Caki2 (cell line): ENCODE measurements around the gene AASDH. TPM values are rescaled to one million over a fixed set of nuclear protein-coding genes. Genes with fewer than 3 reads are reported as not detected.

ENCODE experiments used
- DNase-seq: peaks from one replicate; pipeline ENCODE4 v3.0.0-alpha.2; 2015; ENCODE audit warnings: low read depth
- in situ Hi-C: cut with HindIII; loops from 2 replicates; pipeline ENCODE4 v1.10.0; 2016; ENCODE audit warnings: low sequenced_read_pairs, low pct_unique_long_range_greater_than_20kb, mixed read lengths
- total RNA-seq: library from RNA; depleted of rRNA; stranded (reverse); fragments of >200 nt; shearing (Covaris generic); gene quantifications from 2 replicates; pipeline ENCODE4 v1.2.3, GENCODE V29; 2014; ENCODE audit warnings: low replicate concordance

The AASDH gene
- total RNA-seq, 1 experiment from 2014 or later = 3.2 TPM

GRCh38 chr4:56326363-56326762 lies 60.9 kb downstream of the AASDH start:
- DNase-seq = no peak
- in situ Hi-C loops = no loop called here

GRCh38 chr4:56324011-56324610 lies 63.2 kb downstream of the AASDH start:
- in situ Hi-C loops = no loop called here
- no peak for DNase-seq

GRCh38 chr4:56323327-56323726 lies 64.0 kb downstream of the AASDH start:
- in situ Hi-C loops = no loop called here

GRCh38 chr4:56321251-56321650 lies 66.0 kb downstream of the AASDH start:
- no peak for DNase-seq
- in situ Hi-C loops = no loop called here

More at GRCh38 chr4:56323327-56323726, 64.0 kb downstream of the AASDH start:
- no peak for DNase-seq

- in situ Hi-C loops = no loop called here
- no peak for DNase-seq
Measured at GRCh38 chr4:56320293-56320692, 67.0 kb downstream of the AASDH start.

GRCh38 chr4:56318555-56318954 lies 68.7 kb downstream of the AASDH start:
- in situ Hi-C loops = no loop called here
- no peak for DNase-seq

GRCh38 chr4:56317749-56318148 lies 69.5 kb downstream of the AASDH start:
- no peak for DNase-seq
- in situ Hi-C loops = no loop called here

GRCh38 chr4:56316011-56316650 lies 71.2 kb downstream of the AASDH start:
- no peak for DNase-seq
- in situ Hi-C loops = no loop called here

GRCh38 chr4:56315543-56315942 lies 71.7 kb downstream of the AASDH start:
- in situ Hi-C loops = no loop called here
- no peak for DNase-seq

- no peak for DNase-seq
- in situ Hi-C loops = no loop called here
Measured at GRCh38 chr4:56315041-56315440, 72.2 kb downstream of the AASDH start.

GRCh38 chr4:56314207-56314915 lies 72.9 kb downstream of the AASDH start:
- in situ Hi-C loops = no loop called here

GRCh38 chr4:56313132-56313531 lies 74.2 kb downstream of the AASDH start:
- no peak for DNase-seq
- in situ Hi-C loops = no loop called here

More at GRCh38 chr4:56314207-56314915, 72.9 kb downstream of the AASDH start:
- no peak for DNase-seq

GRCh38 chr4:56311299-56311975 lies 75.9 kb downstream of the AASDH start:
- in situ Hi-C loops = no loop called here
- no peak for DNase-seq

GRCh38 chr4:56310401-56311125 lies 76.7 kb downstream of the AASDH start:
- no peak for DNase-seq
- in situ Hi-C loops = no loop called here

GRCh38 chr4:56308384-56308783 lies 78.9 kb downstream of the AASDH start:
- no peak for DNase-seq
- in situ Hi-C loops = no loop called here

GRCh38 chr4:56307423-56307822 lies 79.9 kb downstream of the AASDH start:
- in situ Hi-C loops = no loop called here
- peak; percentile 85 for DNase-seq

GRCh38 chr4:56305390-56305789 lies 81.9 kb downstream of the AASDH start:
- in situ Hi-C loops = no loop called here
- DNase-seq = no peak

- no peak for DNase-seq
- in situ Hi-C loops = no loop called here
Measured at GRCh38 chr4:56303921-56304320, 83.4 kb downstream of the AASDH start.
